ENCODE results near the gene NSD1.

NSD1 gene

DNA sequence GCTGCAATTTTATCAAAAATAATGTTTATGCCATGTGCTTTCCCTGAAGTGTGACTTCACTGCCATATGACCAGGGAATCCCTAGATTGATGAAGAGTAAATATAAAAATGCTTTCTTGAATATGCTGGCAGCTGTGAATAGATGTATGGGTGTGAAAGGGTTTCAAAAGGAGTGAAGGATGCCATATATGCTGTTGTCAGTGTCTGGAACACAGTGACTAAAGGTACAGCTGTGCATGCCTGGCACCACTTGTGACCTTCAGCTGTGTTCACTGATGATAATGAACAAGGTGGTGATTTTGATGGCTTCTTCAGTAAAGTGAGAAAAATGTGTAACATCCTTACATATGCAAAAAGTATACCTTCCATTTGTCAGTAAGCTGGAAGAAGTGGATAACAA lies 100.2 kb downstream of the NSD1 start:
- no peak overlapping the region for H3K4me3 ChIP-seq (ENCODE audit: insufficient read depth in 1 of 2, low read depth in 1 of 2, low read length in 2 of 2)
- no peak overlapping the region for H3K4me2 ChIP-seq (ENCODE audit: low read length, poor library complexity, severe bottlenecking)
- H3K4me1 ChIP-seq (ENCODE audit: control insufficient read depth, insufficient read depth, low read depth, low read length), result peaks cover 8% of the 10 kb centered on the region

GRCh38 chr5:177234841-177235240 lies 101.3 kb downstream of the NSD1 start:
- peak; percentile 22 for DNase-seq
- H2BK5ac ChIP-seq (ENCODE audit: low read depth, low read length, poor library complexity, severe bottlenecking), result no peak overlapping the region
- no peak overlapping the region for H3K4me3 ChIP-seq (ENCODE audit: insufficient read depth in 1 of 2, low read depth in 1 of 2, low read length in 2 of 2)
- no peak overlapping the region for H3K4ac ChIP-seq (ENCODE audit: low read depth in 1 of 2, low read length in 2 of 2)
- peaks cover 8% of the 10 kb centered on the region for H3K4me1 ChIP-seq (ENCODE audit: control insufficient read depth, insufficient read depth, low read depth, low read length)
- no peak overlapping the region for H3K14ac ChIP-seq (ENCODE audit: low read length in 2 of 2)
- H2AFZ ChIP-seq (ENCODE audit: low read depth, low read length), result no peak overlapping the region
- no peak overlapping the region for H3K27ac ChIP-seq (ENCODE audit: low read length, poor library complexity, severe bottlenecking)
- no peak overlapping the region for H2BK12ac ChIP-seq (ENCODE audit: low read length in 2 of 2)
- peaks cover 14 to 55% of the 10 kb centered on the region in 2 experiments for H3K36me3 ChIP-seq (ENCODE audit: control insufficient read depth in 1 of 2, insufficient read depth in 2 of 2, low read depth in 1 of 2, low read length in 2 of 2)
- H3K27me3 ChIP-seq (ENCODE audit: control insufficient read depth in 1 of 2, insufficient read depth in 1 of 2, low read length in 2 of 2), result no peaks in the 10 kb centered on the region
- 86% methylated on average over 1 of the region's 2 CpGs for WGBS
- H4K8ac ChIP-seq (ENCODE audit: low read length), result no peak overlapping the region
- peaks cover 9% of the 10 kb centered on the region for H3K79me1 ChIP-seq (replicated peaks; ENCODE audit: low read length, poor library complexity, severe bottlenecking)
- no peak overlapping the region for H4K91ac ChIP-seq (ENCODE audit: low read length)
- no peak overlapping the region for H2BK120ac ChIP-seq (ENCODE audit: low read depth, low read length)
- H3K23ac ChIP-seq (ENCODE audit: low read length in 2 of 2), result no peak overlapping the region
- no peak overlapping the region for H3K18ac ChIP-seq (ENCODE audit: low read depth in 1 of 2, low read length in 2 of 2)
- no peak overlapping the region for H3K4me2 ChIP-seq (ENCODE audit: low read length, poor library complexity, severe bottlenecking)
- no peak overlapping the region for H2BK15ac ChIP-seq (ENCODE audit: low read depth, poor library complexity, severe bottlenecking)
- no peak overlapping the region for H3K9ac ChIP-seq (ENCODE audit: low read length)
- H2AK5ac ChIP-seq (ENCODE audit: low read length, severe bottlenecking), result no peak overlapping the region
- H3K9me3 ChIP-seq (ENCODE audit: control insufficient read depth, low read length), result no peaks in the 10 kb centered on the region

More for the DNA sequence above, 100.2 kb downstream of the NSD1 start:
- Histone ChIP-seq H4K8ac (ENCODE audit: low read length) (no peak overlapping the region), H2BK120ac (ENCODE audit: low read depth, low read length) (no peak overlapping the region), H2AK5ac (ENCODE audit: low read length, severe bottlenecking) (no peak overlapping the region), H3K14ac (ENCODE audit: low read length in 2 of 2) (no peak overlapping the region), H3K4ac (ENCODE audit: low read depth in 1 of 2, low read length in 2 of 2) (no peak overlapping the region), H2BK12ac (ENCODE audit: low read length in 2 of 2) (no peak overlapping the region), H3K27ac (ENCODE audit: low read length, poor library complexity, severe bottlenecking) (no peak overlapping the region), H3K18ac (ENCODE audit: low read depth in 1 of 2, low read length in 2 of 2) (no peak overlapping the region), H3K36me3 (ENCODE audit: control insufficient read depth in 1 of 2, insufficient read depth in 2 of 2, low read depth in 1 of 2, low read length in 2 of 2) (peaks cover 14 to 51% of the 10 kb centered on the region in 2 experiments), H2BK5ac (ENCODE audit: low read depth, low read length, poor library complexity, severe bottlenecking) (no peak overlapping the region), H3K9me3 (ENCODE audit: control insufficient read depth, low read length) (no peaks in the 10 kb centered on the region), H3K9ac (ENCODE audit: low read length) (peak overlapping the region; percentile 23), H2BK15ac (ENCODE audit: low read depth, poor library complexity, severe bottlenecking) (no peak overlapping the region), H2AFZ (ENCODE audit: low read depth, low read length) (no peak overlapping the region), H3K79me1 (replicated peaks; ENCODE audit: low read length, poor library complexity, severe bottlenecking) (peaks cover 9% of the 10 kb centered on the region), H3K27me3 (ENCODE audit: control insufficient read depth in 1 of 2, insufficient read depth in 1 of 2, low read length in 2 of 2) (no peaks in the 10 kb centered on the region), H4K91ac (ENCODE audit: low read length) (no peak overlapping the region), H3K23ac (ENCODE audit: low read length in 2 of 2) (no peak overlapping the region)
- no peak for DNase-seq

GRCh38 chr5:177241768-177242167 lies 108.2 kb downstream of the NSD1 start:
- DNase-seq, result peak; percentile 32
- H3K14ac ChIP-seq (ENCODE audit: low read length in 2 of 2), result no peak overlapping the region

GRCh38 chr5:177242304-177242703 lies 108.7 kb downstream of the NSD1 start:
- peaks cover 20 to 84% of the 10 kb centered on the region in 2 experiments for H3K36me3 ChIP-seq (ENCODE audit: control insufficient read depth in 1 of 2, insufficient read depth in 2 of 2, low read depth in 1 of 2, low read length in 2 of 2)
- no peaks in the 10 kb centered on the region for H3K9me3 ChIP-seq (ENCODE audit: control insufficient read depth, low read length)
- DNase-seq, result no peak
- no peak overlapping the region for H3K18ac ChIP-seq (ENCODE audit: low read depth in 1 of 2, low read length in 2 of 2)
- H3K27ac ChIP-seq (ENCODE audit: low read length, poor library complexity, severe bottlenecking), result no peak overlapping the region
- no peak overlapping the region for H2BK12ac ChIP-seq (ENCODE audit: low read length in 2 of 2)
- H2BK120ac ChIP-seq (ENCODE audit: low read depth, low read length), result no peak overlapping the region
- H2AK5ac ChIP-seq (ENCODE audit: low read length, severe bottlenecking), result no peak overlapping the region
- H3K4me1 ChIP-seq (ENCODE audit: control insufficient read depth, insufficient read depth, low read depth, low read length), result peaks cover 2% of the 10 kb centered on the region
- no peak overlapping the region for H3K4ac ChIP-seq (ENCODE audit: low read depth in 1 of 2, low read length in 2 of 2)
- H2BK15ac ChIP-seq (ENCODE audit: low read depth, poor library complexity, severe bottlenecking), result no peak overlapping the region
- no peak overlapping the region for H3K4me2 ChIP-seq (ENCODE audit: low read length, poor library complexity, severe bottlenecking)
- no peak overlapping the region for H2AFZ ChIP-seq (ENCODE audit: low read depth, low read length)
- no peaks in the 10 kb centered on the region for H3K27me3 ChIP-seq (ENCODE audit: control insufficient read depth in 1 of 2, insufficient read depth in 1 of 2, low read length in 2 of 2)
- no peak overlapping the region for H4K91ac ChIP-seq (ENCODE audit: low read length)
- no peak overlapping the region for H3K14ac ChIP-seq (ENCODE audit: low read length in 2 of 2)
- H3K9ac ChIP-seq (ENCODE audit: low read length), result no peak overlapping the region
- no peak overlapping the region for H2BK5ac ChIP-seq (ENCODE audit: low read depth, low read length, poor library complexity, severe bottlenecking)
- H3K23ac ChIP-seq (ENCODE audit: low read length in 2 of 2), result no peak overlapping the region
- H4K8ac ChIP-seq (ENCODE audit: low read length), result no peak overlapping the region
- 100% methylated on average over 3 of the region's 5 CpGs for WGBS
- H3K4me3 ChIP-seq (ENCODE audit: insufficient read depth in 1 of 2, low read depth in 1 of 2, low read length in 2 of 2), result no peak overlapping the region
- H3K79me1 ChIP-seq (replicated peaks; ENCODE audit: low read length, poor library complexity, severe bottlenecking), result peaks cover 9% of the 10 kb centered on the region

More at GRCh38 chr5:177241768-177242167, 108.2 kb downstream of the NSD1 start:
- Histone ChIP-seq H2AK5ac (ENCODE audit: low read length, severe bottlenecking) (no peak overlapping the region), H4K8ac (ENCODE audit: low read length) (no peak overlapping the region), H2AFZ (ENCODE audit: low read depth, low read length) (no peak overlapping the region), H3K36me3 (ENCODE audit: control insufficient read depth in 1 of 2, insufficient read depth in 2 of 2, low read depth in 1 of 2, low read length in 2 of 2) (peaks cover 18 to 83% of the 10 kb centered on the region in 2 experiments), H3K23ac (ENCODE audit: low read length in 2 of 2) (no peak overlapping the region), H3K27me3 (ENCODE audit: control insufficient read depth in 1 of 2, insufficient read depth in 1 of 2, low read length in 2 of 2) (no peaks in the 10 kb centered on the region), H3K9ac (ENCODE audit: low read length) (no peak overlapping the region), H3K18ac (ENCODE audit: low read depth in 1 of 2, low read length in 2 of 2) (no peak overlapping the region), H3K27ac (ENCODE audit: low read length, poor library complexity, severe bottlenecking) (no peak overlapping the region), H4K91ac (ENCODE audit: low read length) (no peak overlapping the region), H2BK12ac (ENCODE audit: low read length in 2 of 2) (no peak overlapping the region), H3K79me1 (replicated peaks; ENCODE audit: low read length, poor library complexity, severe bottlenecking) (peaks cover 11% of the 10 kb centered on the region), H3K4me1 (ENCODE audit: control insufficient read depth, insufficient read depth, low read depth, low read length) (peaks cover 2% of the 10 kb centered on the region), H3K4me2 (ENCODE audit: low read length, poor library complexity, severe bottlenecking) (no peak overlapping the region), H2BK5ac (ENCODE audit: low read depth, low read length, poor library complexity, severe bottlenecking) (no peak overlapping the region), H3K4ac (ENCODE audit: low read depth in 1 of 2, low read length in 2 of 2) (no peak overlapping the region), H2BK120ac (ENCODE audit: low read depth, low read length) (no peak overlapping the region), H3K4me3 (ENCODE audit: insufficient read depth in 1 of 2, low read depth in 1 of 2, low read length in 2 of 2) (no peak overlapping the region), H2BK15ac (ENCODE audit: low read depth, poor library complexity, severe bottlenecking) (no peak overlapping the region), H3K9me3 (ENCODE audit: control insufficient read depth, low read length) (no peaks in the 10 kb centered on the region)
